Fibroblast of lung (primary cell): ENCODE measurements around the gene PKDCC. TPM values are rescaled to one million over a fixed set of nuclear protein-coding genes. Genes with fewer than 3 reads are reported as not detected.

Source experiments
- DNase-seq, 2 donors: peaks; one replicate each; pipeline versions ENCODE4 v3.0.0 to v3.0.0-alpha.2; 2010; ENCODE audit warnings: low read depth in 2 of 2
- H2AFZ ChIP-seq: 2 replicates; pipeline ENCODE4 v1.5.1; 2012; ENCODE audit warnings: low read length, control low read depth, inconsistent platforms
- H3K27ac ChIP-seq: 2 replicates; pipeline ENCODE4 v1.5.1; 2011; ENCODE audit warnings: low read length, control low read depth; ENCODE audit not compliant: insufficient read depth
- H3K27me3 ChIP-seq: 2 replicates; pipeline ENCODE4 v1.5.1; 2011; ENCODE audit warnings: mild to moderate bottlenecking, low read length; ENCODE audit not compliant: control insufficient read depth, insufficient read depth
- H3K36me3 ChIP-seq: 2 replicates; pipeline ENCODE4 v1.5.1; 2011; ENCODE audit warnings: low read length; ENCODE audit not compliant: control insufficient read depth, insufficient read depth
- H3K4me1 ChIP-seq: 2 replicates; pipeline ENCODE4 v1.5.1; 2011; ENCODE audit warnings: low read length; ENCODE audit not compliant: control insufficient read depth, insufficient read depth; ENCODE audit errors: extremely low read depth
- H3K4me2 ChIP-seq: 2 replicates; pipeline ENCODE4 v1.5.1; 2011; ENCODE audit warnings: low read length, control low read depth; ENCODE audit not compliant: insufficient read depth; ENCODE audit errors: extremely low read depth
- H3K4me3 ChIP-seq, 4 experiments: fragments of 200-600 bp in 1 of 4; sonication (generic) in 1 of 4; replicated peaks in 1 of 4; 2 replicates each; pipeline ENCODE4 v1.5.1; 2011 to 2016; ENCODE audit warnings: low read length in 4 of 4, low read depth in 3 of 4, mild to moderate bottlenecking in 3 of 4, control low read depth in 2 of 4, inconsistent platforms in 1 of 4, mixed read lengths in 1 of 4; ENCODE audit not compliant: insufficient read depth in 1 of 4; ENCODE audit errors: control extremely low read depth in 1 of 4
- H3K79me2 ChIP-seq: 2 replicates; pipeline ENCODE4 v1.5.1; 2012; ENCODE audit warnings: mild to moderate bottlenecking, low read length, inconsistent platforms; ENCODE audit not compliant: control insufficient read depth, insufficient read depth
- H3K9ac ChIP-seq: 2 replicates; pipeline ENCODE4 v1.5.1; 2011; ENCODE audit warnings: mild to moderate bottlenecking, low read length, control low read depth; ENCODE audit not compliant: insufficient read depth
- H3K9me3 ChIP-seq: 2 replicates; pipeline ENCODE4 v1.5.1; 2012; ENCODE audit warnings: low read depth, low read length; ENCODE audit not compliant: control insufficient read depth, insufficient read depth
- H4K20me1 ChIP-seq: 2 replicates; pipeline ENCODE4 v1.5.1; 2011; ENCODE audit warnings: low read length; ENCODE audit not compliant: control insufficient read depth, insufficient read depth; ENCODE audit errors: extremely low read depth
- CTCF ChIP-seq, 2 donors: IDR thresholded peaks in 1 of 2; conservative IDR thresholded peaks in 1 of 2; 1 replicate in 1 of 2; 2 replicates in 1 of 2; pipeline ENCODE4 v1.5.1; 2011 to 2012; ENCODE audit warnings: low read length in 2 of 2, control low read depth in 1 of 2, inconsistent platforms in 1 of 2, low read depth in 1 of 2, mild to moderate bottlenecking in 1 of 2
- EZH2 ChIP-seq: IDR thresholded peaks from 2 replicates; pipeline ENCODE4 v1.5.1; 2012; ENCODE audit warnings: low read length, control low read depth, mild to moderate bottlenecking; ENCODE audit errors: missing control alignments
- polyA plus RNA-seq, 2 donors: library from polyadenylated mRNA; depleted of rRNA in 1 of 2; stranded (reverse) in 1 of 2; unstranded in 1 of 2; fragments of >200 nt; gene quantifications; 2 replicates each; pipeline ENCODE4 v1.2.1, GENCODE V29; 2011 to 2012; ENCODE audit warnings: missing spikeins in 1 of 2
- total RNA-seq: library from RNA; depleted of rRNA; stranded (reverse); fragments of >200 nt; gene quantifications from 2 replicates; pipeline ENCODE4 v1.2.1, GENCODE V29; 2014

The PKDCC gene
- total and polyA plus RNA-seq, 2 donors (not counting 1 experiment from before 2014, with no cell fraction given): 48.4 to 63.9 TPM

- H3K27ac ChIP-seq: no peak overlapping the region
- H3K36me3 ChIP-seq: no peaks in the 10 kb centered on the region
- H3K4me3 ChIP-seq: no peak overlapping the region
- H3K27me3 ChIP-seq: peaks cover 11% of the 10 kb centered on the region
- H3K4me2 ChIP-seq: no peak overlapping the region
- H2AFZ ChIP-seq: no peak overlapping the region
- peaks cover 21% of the 10 kb centered on the region for H3K79me2 ChIP-seq
- H4K20me1 ChIP-seq: peaks cover 2% of the 10 kb centered on the region
- peak in 1 of 2 donors; percentile 21 for DNase-seq
- no peak overlapping the region for H3K9ac ChIP-seq
- peaks cover 6% of the 10 kb centered on the region for H3K4me1 ChIP-seq
- no peak for TF ChIP-seq CTCF (conservative IDR thresholded peaks at IDR 0.05 in 1 of 2, IDR thresholded peaks at IDR 0.05 in 1 of 2; ENCODE audit: low read depth in 1 of 2, low read length in 2 of 2)
- no peaks in the 10 kb centered on the region for H3K9me3 ChIP-seq
Observed at GRCh38 chr2:42045848-42046748, 1.7 kb upstream of the PKDCC start.

GRCh38 chr2:42046819-42047487 is 868 bp upstream of the PKDCC start:
- Histone ChIP-seq H3K9ac (peak overlapping the region; percentile 68), H3K4me2 (peak overlapping the region; percentile 87)
- DNase-seq: peak; percentile 29 to 44

More at GRCh38 chr2:42046819-42047487, 868 bp upstream of the PKDCC start:
- Histone ChIP-seq H3K27me3 (peaks cover 11% of the 10 kb centered on the region), H3K27ac (no peak overlapping the region), H3K79me2 (peaks cover 26% of the 10 kb centered on the region), H2AFZ (no peak overlapping the region), H4K20me1 (peaks cover 2% of the 10 kb centered on the region), H3K9me3 (no peaks in the 10 kb centered on the region), H3K36me3 (peaks cover 5% of the 10 kb centered on the region), H3K4me1 (peaks cover 6% of the 10 kb centered on the region), H3K4me3 (peak overlapping the region; percentile 45 to 74 (median 58))
- TF ChIP-seq CTCF (conservative IDR thresholded peaks at IDR 0.05 in 1 of 2, IDR thresholded peaks at IDR 0.05 in 1 of 2; ENCODE audit: low read depth in 1 of 2, low read length in 2 of 2) (no peak), EZH2 (peak; percentile 36)
